DND-41 (cell line): ENCODE measurements around the gene TAS2R7.

Experiments used
- ATAC-seq: fragments of 200-7000 bp; cut with Tn5 transposase; 3 replicates; pipeline ENCODE4 v1.9.1; 2021; ENCODE audit warnings: low read depth; ENCODE audit not compliant: insufficient read depth
- DNase-seq: peaks from one replicate; pipeline ENCODE4 v3.0.0-alpha.2; 2020
- H2AFZ ChIP-seq: 2 replicates; pipeline ENCODE4 v1.6.0; 2012; ENCODE audit warnings: low read depth, low read length
- H3K27ac ChIP-seq: 2 replicates; pipeline ENCODE4 v1.5.1; 2012; ENCODE audit warnings: low read length, inconsistent platforms
- H3K27me3 ChIP-seq: fragments of 200-600 bp; sonication (generic); 2 replicates; pipeline ENCODE4 v1.6.0; 2012; ENCODE audit warnings: low read length, mild to moderate bottlenecking, inconsistent platforms; ENCODE audit not compliant: insufficient read depth, poor library complexity
- H3K36me3 ChIP-seq: 2 replicates; pipeline ENCODE4 v1.5.1; 2012; ENCODE audit warnings: low read length, inconsistent platforms; ENCODE audit not compliant: insufficient read depth
- H3K4me1 ChIP-seq: 2 replicates; pipeline ENCODE4 v1.5.1; 2012; ENCODE audit warnings: mild to moderate bottlenecking, low read length; ENCODE audit not compliant: insufficient read depth
- H3K4me2 ChIP-seq: 2 replicates; pipeline ENCODE4 v1.6.0; 2012; ENCODE audit warnings: mild to moderate bottlenecking, moderate library complexity, low read length, inconsistent platforms; ENCODE audit not compliant: insufficient read depth
- H3K4me3 ChIP-seq, 2 experiments: fragments of 200-600 bp in 1 of 2; shearing (Covaris generic) in 1 of 2; 2 replicates each; pipeline ENCODE4 v1.5.1; 2012 to 2016; ENCODE audit warnings: inconsistent platforms in 2 of 2, low read length in 2 of 2, mild to moderate bottlenecking in 2 of 2, low read depth in 1 of 2, moderate library complexity in 1 of 2
- H3K79me2 ChIP-seq: 2 replicates; pipeline ENCODE4 v1.6.0; 2012; ENCODE audit warnings: low read length, inconsistent platforms; ENCODE audit not compliant: insufficient read depth
- H3K9ac ChIP-seq: 2 replicates; pipeline ENCODE4 v1.6.0; 2012; ENCODE audit warnings: low read depth, mild to moderate bottlenecking, inconsistent platforms, low read length, moderate library complexity
- H3K9me3 ChIP-seq: 2 replicates; pipeline ENCODE4 v1.5.1; 2012; ENCODE audit warnings: low read length, moderate library complexity, mild to moderate bottlenecking, inconsistent platforms; ENCODE audit not compliant: insufficient read depth, severe bottlenecking
- H4K20me1 ChIP-seq: 2 replicates; pipeline ENCODE4 v1.6.0; 2012; ENCODE audit warnings: low read length; ENCODE audit not compliant: insufficient read depth
- CTCF ChIP-seq: IDR thresholded peaks from 2 replicates; pipeline ENCODE4 v1.5.1; 2012; ENCODE audit warnings: borderline replicate concordance, low read length, moderate library complexity, mild to moderate bottlenecking; ENCODE audit not compliant: poor library complexity, severe bottlenecking; ENCODE audit errors: extremely low read depth
- EZH2 ChIP-seq: IDR thresholded peaks from 3 replicates; pipeline ENCODE4 v1.6.1; 2012; ENCODE audit warnings: borderline replicate concordance, low read depth, mild to moderate bottlenecking, moderate library complexity, low read length, inconsistent platforms; ENCODE audit not compliant: severe bottlenecking

The TAS2R7 gene

GRCh38 chr12:10759657-10760056, 42.8 kb downstream of the TAS2R7 start:
- Histone ChIP-seq H3K4me1 (no peaks in the 10 kb centered on the region), H2AFZ (no peak overlapping the region), H3K36me3 (no peaks in the 10 kb centered on the region), H4K20me1 (no peaks in the 10 kb centered on the region), H3K79me2 (no peaks in the 10 kb centered on the region), H3K27me3 (peaks cover 16% of the 10 kb centered on the region), H3K4me2 (no peak overlapping the region), H3K9ac (no peak overlapping the region), H3K9me3 (peaks cover 11% of the 10 kb centered on the region), H3K4me3 (no peak overlapping the region), H3K27ac (no peak overlapping the region)
- DNase-seq (no peak), ATAC-seq (no peak)
- no peak for TF ChIP-seq CTCF
- TF ChIP-seq EZH2 = no peak

- H3K79me2 ChIP-seq = no peaks in the 10 kb centered on the region
- H2AFZ ChIP-seq = no peak overlapping the region
- no peaks in the 10 kb centered on the region for H3K4me1 ChIP-seq
- no peaks in the 10 kb centered on the region for H3K36me3 ChIP-seq
- no peak overlapping the region for H3K4me3 ChIP-seq
- no peaks in the 10 kb centered on the region for H4K20me1 ChIP-seq
- H3K9ac ChIP-seq = no peak overlapping the region
- peaks cover 15% of the 10 kb centered on the region for H3K27me3 ChIP-seq
- no peak for TF ChIP-seq EZH2
- TF ChIP-seq CTCF = no peak
- H3K9me3 ChIP-seq = peaks cover 11% of the 10 kb centered on the region
- H3K4me2 ChIP-seq = no peak overlapping the region
- ATAC-seq (no peak), DNase-seq (no peak)
- no peak overlapping the region for H3K27ac ChIP-seq
These were observed 46.2 kb downstream of the TAS2R7 start for GRCh38 chr12:10756194-10756593.

- no peak overlapping the region for H3K4me3 ChIP-seq
- H3K36me3 ChIP-seq = no peaks in the 10 kb centered on the region
- ATAC-seq = no peak
- no peaks in the 10 kb centered on the region for H3K79me2 ChIP-seq
- no peak overlapping the region for H3K9ac ChIP-seq
- H4K20me1 ChIP-seq = no peaks in the 10 kb centered on the region
- no peak for TF ChIP-seq CTCF
- no peak for TF ChIP-seq EZH2
- H3K9me3 ChIP-seq = peaks cover 11% of the 10 kb centered on the region
- H2AFZ ChIP-seq = no peak overlapping the region
- H3K4me1 ChIP-seq = peaks cover 10% of the 10 kb centered on the region
- peaks cover 9% of the 10 kb centered on the region for H3K27me3 ChIP-seq
- no peak overlapping the region for H3K27ac ChIP-seq
- DNase-seq = no peak
- H3K4me2 ChIP-seq = no peak overlapping the region
These were observed 49.4 kb downstream of the TAS2R7 start for GRCh38 chr12:10753059-10753458.
